Aorta (tissue), 4 donors: ENCODE data around the gene EIF5B. TPM values are rescaled to one million over a fixed set of nuclear protein-coding genes. Genes with fewer than 3 reads are reported as not detected.

ENCODE experiments used
- polyA plus RNA-seq, 2 donors: library from polyadenylated mRNA; stranded (reverse); fragments of 200-250 nt; gene quantifications; one replicate each; pipeline ENCODE4 v1.2.3, GENCODE V29; 2013
- total RNA-seq, 2 donors: library from RNA; stranded (reverse); fragmentation: NEBNext Ultra II Directional; extraction: Animal tissue kit (Norgen Biotek cat#: 25700); gene quantifications; one replicate each; pipeline ENCODE4 v1.2.1, GENCODE V29; 2021
- donor health status: healthy with polysubstance abuse.
- donor health status: Bipolar disorder and iron deficiency.
- donor health status: DM: no; HTN: no; CAD: no.
- donor health status: DM: yes; HTN: yes; CAD: no.

EIF5B gene
- total and polyA plus RNA-seq, 4 donors = 42.3 to 59.3 (median 56.2) TPM

Other genes starting within 250 kb of the EIF5B start
- under 1 TPM in 1 of 2 donors, not detected in 1; 0.65 TPM for gene C2orf15, start 195.7 kb upstream of the EIF5B start, total RNA-seq
- under 1 TPM; 0.36 to 0.75 TPM for gene C2orf15, start 195.7 kb upstream of the EIF5B start, polyA plus RNA-seq
- 1 to 10 TPM; 4.3 to 9.4 TPM for gene TSGA10, start 182.4 kb upstream of the EIF5B start, total RNA-seq
- gene TSGA10, start 182.4 kb upstream of the EIF5B start, polyA plus RNA-seq = 1 to 10 TPM; 1.5 to 2.9 TPM
- gene LIPT1, start 182.4 kb upstream of the EIF5B start, total RNA-seq = 10 to 100 TPM in 1 of 2 donors, 1 to 10 TPM in 1; 6.9 to 13.5 TPM
- gene LIPT1, start 182.4 kb upstream of the EIF5B start, polyA plus RNA-seq = 10 to 100 TPM in 1 of 2 donors, 1 to 10 TPM in 1; 9.2 to 11.9 TPM
- 10 to 100 TPM; 20.2 to 28.0 TPM for gene MITD1, start 156.3 kb upstream of the EIF5B start, total RNA-seq
- 10 to 100 TPM; 23.4 to 40.7 TPM for gene MITD1, start 156.3 kb upstream of the EIF5B start, polyA plus RNA-seq
- gene MRPL30, start 156.2 kb upstream of the EIF5B start, total RNA-seq = 10 to 100 TPM; 17.4 to 19.8 TPM
- gene MRPL30, start 156.2 kb upstream of the EIF5B start, polyA plus RNA-seq = 10 to 100 TPM; 13.5 to 14.6 TPM
- gene LYG2, start 81.7 kb upstream of the EIF5B start, total RNA-seq = not detected
- gene LYG2, start 81.7 kb upstream of the EIF5B start, polyA plus RNA-seq = not detected
- gene LYG1, start 36.2 kb upstream of the EIF5B start, total RNA-seq = 1 to 10 TPM; 1.8 to 2.7 TPM
- gene LYG1, start 36.2 kb upstream of the EIF5B start, polyA plus RNA-seq = 1 to 10 TPM in 1 of 2 donors, under 1 TPM in 1; 0.88 to 2.6 TPM
- gene TXNDC9, start 1.1 kb upstream of the EIF5B start, total RNA-seq = 10 to 100 TPM; 26.1 to 29.6 TPM
- gene TXNDC9, start 1.1 kb upstream of the EIF5B start, polyA plus RNA-seq = 10 to 100 TPM; 24.5 to 43.6 TPM
- 10 to 100 TPM; 50.8 to 69.0 TPM for gene REV1, start 152.6 kb downstream of the EIF5B start, total RNA-seq
- 10 to 100 TPM in 1 of 2 donors, 1 to 10 TPM in 1; 5.6 to 25.7 TPM for gene REV1, start 152.6 kb downstream of the EIF5B start, polyA plus RNA-seq